A549 (cell line): Measurements from ENCODE around the gene APOL4. TPM values are rescaled to one million over a fixed set of nuclear protein-coding genes. Genes with fewer than 3 reads are reported as not detected.
"Not testable (repeated sequence)": the region's sequence is repeated elsewhere in the genome, so short reads cannot be mapped to it uniquely, and the experiment has no call there.

Source experiments
- ATAC-seq, 2 experiments: fragments of 200-7000 bp in 1 of 2; fragments of >200 bp in 1 of 2; cut with Nextera tagmentation in 1 of 2; cut with Tn5 transposase in 1 of 2; 3 replicates each; pipeline versions ENCODE4 v1.8.0 to v1.9.1; 2018 to 2020; ENCODE audit warnings: mild to moderate bottlenecking in 1 of 2, moderate library complexity in 1 of 2
- CTCF ChIA-PET: fragments of 300-600 bp; sonication (Branson Sonifier 250); formaldehyde crosslinking; extraction: SDS; loops from one replicate; lab custom pipeline; 2021; ENCODE audit warnings: antibody characterized with exemption, inconsistent platforms; lab: Yijun Ruan, JAX
- POLR2A ChIA-PET: fragments of 350-600 bp; formaldehyde crosslinking; extraction: SDS; loops from one replicate; lab custom pipeline; 2021; ENCODE audit warnings: antibody characterized with exemption, inconsistent platforms; lab: Yijun Ruan, JAX
- DNase-seq, 2 experiments: peaks; one replicate each; pipeline versions ENCODE4 v3.0.0 to v3.0.0-alpha.2; 2011 to 2016; ENCODE audit warnings: low read depth in 1 of 2, low spot score in 1 of 2
- FAIRE-seq: peaks from 2 replicates; lab custom pipeline; 2011; peaks lifted over from hg19 to GRCh38; lab: Jason Lieb, UNC
- H3K27ac ChIP-seq, 2 experiments: fragments of >200 bp; sonication (Bioruptor Twin); formaldehyde crosslinking; 3 replicates each; pipeline ENCODE4 v1.5.1; 2016 to 2017
- H3K4me1 ChIP-seq: fragments of >200 bp; sonication (Bioruptor Twin); formaldehyde crosslinking; 3 replicates; pipeline ENCODE4 v1.6.1; 2016
- H3K4me2 ChIP-seq: fragments of >200 bp; sonication (Bioruptor Twin); formaldehyde crosslinking; 3 replicates; pipeline ENCODE4 v1.6.1; 2016
- H3K4me3 ChIP-seq: fragments of >200 bp; sonication (Bioruptor Twin); formaldehyde crosslinking; 3 replicates; pipeline ENCODE4 v1.5.1; 2016
- H3K9me3 ChIP-seq: fragments of >200 bp; sonication (Bioruptor Twin); formaldehyde crosslinking; 3 replicates; pipeline ENCODE4 v1.6.1; 2016
- CBX2 ChIP-seq: fragments of 200-600 bp; sonication (generic); IDR thresholded peaks from 2 replicates; pipeline ENCODE4 v1.6.1; 2016; ENCODE audit warnings: low read depth, mild to moderate bottlenecking, borderline replicate concordance
- CBX8 ChIP-seq: fragments of 200-600 bp; sonication (generic); IDR thresholded peaks from 2 replicates; pipeline ENCODE4 v1.6.1; 2016
- CHD2 ChIP-seq: fragments of 150-350 bp; IDR thresholded peaks from 2 replicates; pipeline ENCODE4 v1.6.1; 2014; ENCODE audit warnings: low read length; ENCODE audit not compliant: partially characterized antibody
- EHMT2 ChIP-seq: fragments of 200-600 bp; sonication (generic); IDR thresholded peaks from 2 replicates; pipeline ENCODE4 v1.6.1; 2016; ENCODE audit warnings: antibody characterized with exemption, low read depth, mild to moderate bottlenecking, moderate library complexity
- EP300 ChIP-seq, 2 experiments: fragments of >200 bp; sonication (Bioruptor Twin); formaldehyde crosslinking; IDR thresholded peaks; 2 replicates in 1 of 2; 3 replicates in 1 of 2; pipeline ENCODE4 v1.6.1; 2016 to 2017
- ESRRA ChIP-seq: fragments of 150-350 bp; IDR thresholded peaks from 2 replicates; pipeline ENCODE4 v1.6.1; 2014; ENCODE audit warnings: mild to moderate bottlenecking, low read length, borderline replicate concordance
- FOXS1 ChIP-seq: fragments of 250-450 bp; sonication (Bioruptor Pico); IDR thresholded peaks from 2 replicates; pipeline ENCODE4 v1.5.0; 2020; ENCODE audit warnings: mild to moderate bottlenecking, moderate library complexity
- GATA3 ChIP-seq: IDR thresholded peaks from 2 replicates; pipeline ENCODE4 v1.6.1; 2012; ENCODE audit warnings: borderline replicate concordance
- HEYL ChIP-seq: fragments of 250-450 bp; sonication (Bioruptor Pico); IDR thresholded peaks from 2 replicates; pipeline ENCODE4 v1.8.0; 2021; ENCODE audit warnings: mild to moderate bottlenecking, moderate library complexity
- HOXA7 ChIP-seq: fragments of 250-450 bp; sonication (Bioruptor Pico); IDR thresholded peaks from 2 replicates; pipeline ENCODE4 v1.5.0; 2020; ENCODE audit warnings: mild to moderate bottlenecking, moderate library complexity
- HOXB5 ChIP-seq: fragments of 250-450 bp; sonication (Bioruptor Pico); IDR thresholded peaks from 2 replicates; pipeline ENCODE4 v1.5.0; 2020; ENCODE audit warnings: mild to moderate bottlenecking, moderate library complexity
- KDM1A ChIP-seq: fragments of 200-600 bp; sonication (generic); IDR thresholded peaks from 2 replicates; pipeline ENCODE4 v1.6.1; 2016; ENCODE audit warnings: low read depth, mild to moderate bottlenecking
- MAFK ChIP-seq: fragments of 450-650 bp; IDR thresholded peaks from 2 replicates; pipeline ENCODE4 v1.6.1; 2014; ENCODE audit not compliant: partially characterized antibody
- MYC ChIP-seq: IDR thresholded peaks from 2 replicates; pipeline ENCODE4 v1.6.1; 2012; ENCODE audit warnings: mild to moderate bottlenecking, inconsistent platforms, low read length, improper control_type of control experiment, borderline replicate concordance
- NPAS2 ChIP-seq: fragments of 250-450 bp; sonication (Bioruptor Pico); IDR thresholded peaks from 2 replicates; pipeline ENCODE4 v1.8.0; 2022; ENCODE audit warnings: mild to moderate bottlenecking, moderate library complexity, borderline replicate concordance
- NR3C1 ChIP-seq: fragments of >200 bp; sonication (Bioruptor Twin); formaldehyde crosslinking; IDR thresholded peaks from 3 replicates; pipeline ENCODE4 v1.6.1; 2017
- POLR2AphosphoS2 ChIP-seq: conservative IDR thresholded peaks from 2 replicates; pipeline ENCODE4 v1.6.1; 2012; ENCODE audit warnings: low read length, improper control_type of control experiment, inconsistent platforms
- RARB ChIP-seq: fragments of 250-450 bp; sonication (Bioruptor Pico); IDR thresholded peaks from 2 replicates; pipeline ENCODE4 v1.8.0; 2021; ENCODE audit warnings: mild to moderate bottlenecking, moderate library complexity
- RCOR1 ChIP-seq: fragments of 150-350 bp; IDR thresholded peaks from 2 replicates; pipeline ENCODE4 v1.6.1; 2014; ENCODE audit warnings: antibody characterized with exemption, low read length, low read depth
- RNF2 ChIP-seq: fragments of 200-600 bp; sonication (generic); IDR thresholded peaks from 2 replicates; pipeline ENCODE4 v1.6.1; 2016; ENCODE audit warnings: low read depth, mild to moderate bottlenecking, antibody characterized with exemption, moderate library complexity, borderline replicate concordance
- SMC3 ChIP-seq: fragments of >200 bp; sonication (Bioruptor Twin); formaldehyde crosslinking; IDR thresholded peaks from 3 replicates; pipeline ENCODE4 v1.6.1; 2018; ENCODE audit warnings: inconsistent platforms
- TP53 ChIP-seq: fragments of 250-450 bp; sonication (Bioruptor Pico); IDR thresholded peaks from 2 replicates; pipeline ENCODE4 v1.5.0; 2021; ENCODE audit warnings: mild to moderate bottlenecking, moderate library complexity
- ZNF302 ChIP-seq: fragments of 250-450 bp; sonication (Bioruptor Pico); IDR thresholded peaks from 2 replicates; pipeline ENCODE4 v1.9.0; 2021; ENCODE audit warnings: inconsistent platforms, mild to moderate bottlenecking, moderate library complexity
- WGBS: methylation state at CpG from one replicate; pipeline ENCODE4 v1.1.6; 2017; ENCODE audit errors: missing lambda C conversion rate; 5-methylcytosine and 5-hydroxymethylcytosine counted together
- polyA plus RNA-seq, 4 experiments: library from polyadenylated mRNA; depleted of rRNA in 3 of 4; stranded (reverse); fragments of >200 nt; fragmentation: RNase III in 1 of 4; extraction: RNeasy Plus Mini Kit Qiagen cat#74134 plus additional on column Dnase treatment in 1 of 4; gene quantifications; 2 replicates in 3 of 4; 3 replicates in 1 of 4; pipeline ENCODE4 v1.2.3, GENCODE V29; 2011 to 2017
- TF ChIP-seq, protein P1 (sequence below): fragments of 200-600 bp; sonication (generic); IDR thresholded peaks from 2 replicates; pipeline ENCODE4 v1.6.1; 2016; ENCODE audit warnings: antibody characterized with exemption, mild to moderate bottlenecking, moderate library complexity
- TF ChIP-seq, protein P2 (sequence below): IDR thresholded peaks from 2 replicates; pipeline ENCODE4 v1.6.1; 2012; ENCODE audit warnings: low read depth, borderline replicate concordance
- TF ChIP-seq, protein P3 (sequence below): fragments of >200 bp; sonication (Bioruptor Twin); formaldehyde crosslinking; IDR thresholded peaks from 2 replicates; pipeline ENCODE4 v1.6.1; 2016
- TF ChIP-seq, protein P4 (sequence below): fragments of 450-650 bp; IDR thresholded peaks from 2 replicates; pipeline ENCODE4 v1.6.1; 2014; ENCODE audit warnings: antibody characterized with exemption

Gene APOL4
- polyA plus RNA-seq, 2 of the 4 experiments (the other 2 are of a cell fraction) = not detected

DNA sequence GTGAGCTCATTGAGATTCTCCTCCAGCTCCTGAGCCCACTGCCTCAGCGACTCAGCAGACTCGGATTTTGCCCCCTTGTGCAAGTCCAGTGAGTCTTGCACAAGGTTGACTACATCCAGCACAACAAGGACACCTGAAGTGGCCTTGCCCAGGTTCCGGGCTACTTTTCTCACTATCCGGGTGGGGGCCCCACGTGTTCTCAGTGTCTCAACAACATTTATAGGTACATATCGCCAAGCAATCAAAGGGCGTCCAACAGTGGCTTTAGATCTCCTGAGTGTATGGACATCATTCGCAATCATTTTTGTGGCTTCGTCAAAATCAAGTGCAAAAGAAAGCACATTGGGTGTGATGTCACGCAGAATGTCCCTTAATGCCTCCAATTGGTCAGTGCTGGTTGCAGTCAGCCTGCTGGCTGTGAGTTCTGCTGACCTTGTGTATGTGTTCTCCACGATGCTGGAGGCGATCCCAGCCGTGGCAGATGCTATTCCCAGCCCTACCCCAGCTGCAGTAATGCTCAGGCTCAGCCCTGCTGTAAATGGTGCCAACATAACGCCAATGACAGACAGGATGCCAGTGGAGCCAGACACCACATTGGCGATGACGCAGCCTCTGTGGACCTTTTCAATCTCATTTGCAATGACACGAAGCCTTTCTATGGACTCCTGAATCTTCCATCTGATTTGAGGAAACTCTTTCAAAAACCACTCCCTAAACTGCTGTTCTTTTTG, 10.3 kb downstream of the APOL4 start:
- 57% methylated on average over 16 of the region's 17 CpGs for WGBS
- Histone ChIP-seq H3K4me3 (no peak overlapping the region), H3K4me2 (no peak overlapping the region), H3K27ac (no peak overlapping the region), H3K4me1 (no peaks in the 10 kb centered on the region), H3K9me3 (no peaks in the 10 kb centered on the region)
- FAIRE-seq = no peak
- TF ChIP-seq NPAS2 (CRISPR knock-in tag) (no peak), MAFK (no peak), HOXB5 (CRISPR knock-in tag) (no peak), NR3C1 (no peak), HOXA7 (no peak), ZNF302 (no peak), FOXS1 (CRISPR knock-in tag) (no peak), GATA3 (no peak), CHD2 (no peak), RARB (CRISPR knock-in tag) (no peak), CBX8 (no peak), CBX2 (no peak), RNF2 (no peak)
- TF ChIP-seq, protein P1, sequence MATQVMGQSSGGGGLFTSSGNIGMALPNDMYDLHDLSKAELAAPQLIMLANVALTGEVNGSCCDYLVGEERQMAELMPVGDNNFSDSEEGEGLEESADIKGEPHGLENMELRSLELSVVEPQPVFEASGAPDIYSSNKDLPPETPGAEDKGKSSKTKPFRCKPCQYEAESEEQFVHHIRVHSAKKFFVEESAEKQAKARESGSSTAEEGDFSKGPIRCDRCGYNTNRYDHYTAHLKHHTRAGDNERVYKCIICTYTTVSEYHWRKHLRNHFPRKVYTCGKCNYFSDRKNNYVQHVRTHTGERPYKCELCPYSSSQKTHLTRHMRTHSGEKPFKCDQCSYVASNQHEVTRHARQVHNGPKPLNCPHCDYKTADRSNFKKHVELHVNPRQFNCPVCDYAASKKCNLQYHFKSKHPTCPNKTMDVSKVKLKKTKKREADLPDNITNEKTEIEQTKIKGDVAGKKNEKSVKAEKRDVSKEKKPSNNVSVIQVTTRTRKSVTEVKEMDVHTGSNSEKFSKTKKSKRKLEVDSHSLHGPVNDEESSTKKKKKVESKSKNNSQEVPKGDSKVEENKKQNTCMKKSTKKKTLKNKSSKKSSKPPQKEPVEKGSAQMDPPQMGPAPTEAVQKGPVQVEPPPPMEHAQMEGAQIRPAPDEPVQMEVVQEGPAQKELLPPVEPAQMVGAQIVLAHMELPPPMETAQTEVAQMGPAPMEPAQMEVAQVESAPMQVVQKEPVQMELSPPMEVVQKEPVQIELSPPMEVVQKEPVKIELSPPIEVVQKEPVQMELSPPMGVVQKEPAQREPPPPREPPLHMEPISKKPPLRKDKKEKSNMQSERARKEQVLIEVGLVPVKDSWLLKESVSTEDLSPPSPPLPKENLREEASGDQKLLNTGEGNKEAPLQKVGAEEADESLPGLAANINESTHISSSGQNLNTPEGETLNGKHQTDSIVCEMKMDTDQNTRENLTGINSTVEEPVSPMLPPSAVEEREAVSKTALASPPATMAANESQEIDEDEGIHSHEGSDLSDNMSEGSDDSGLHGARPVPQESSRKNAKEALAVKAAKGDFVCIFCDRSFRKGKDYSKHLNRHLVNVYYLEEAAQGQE = no peak
- TF ChIP-seq, protein P2, sequence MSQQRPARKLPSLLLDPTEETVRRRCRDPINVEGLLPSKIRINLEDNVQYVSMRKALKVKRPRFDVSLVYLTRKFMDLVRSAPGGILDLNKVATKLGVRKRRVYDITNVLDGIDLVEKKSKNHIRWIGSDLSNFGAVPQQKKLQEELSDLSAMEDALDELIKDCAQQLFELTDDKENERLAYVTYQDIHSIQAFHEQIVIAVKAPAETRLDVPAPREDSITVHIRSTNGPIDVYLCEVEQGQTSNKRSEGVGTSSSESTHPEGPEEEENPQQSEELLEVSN = no peak
- ChIA-PET POLR2A (no interaction called here), CTCF (interaction anchor here (0.9 to 1.0 kb wide), 2 partner anchors 9 to 11 kb away, joined by 3 to 4 read pairs; no protein-coding TSS in a partner anchor)
- no peak for ATAC-seq
- DNase-seq = no peak

DNA sequence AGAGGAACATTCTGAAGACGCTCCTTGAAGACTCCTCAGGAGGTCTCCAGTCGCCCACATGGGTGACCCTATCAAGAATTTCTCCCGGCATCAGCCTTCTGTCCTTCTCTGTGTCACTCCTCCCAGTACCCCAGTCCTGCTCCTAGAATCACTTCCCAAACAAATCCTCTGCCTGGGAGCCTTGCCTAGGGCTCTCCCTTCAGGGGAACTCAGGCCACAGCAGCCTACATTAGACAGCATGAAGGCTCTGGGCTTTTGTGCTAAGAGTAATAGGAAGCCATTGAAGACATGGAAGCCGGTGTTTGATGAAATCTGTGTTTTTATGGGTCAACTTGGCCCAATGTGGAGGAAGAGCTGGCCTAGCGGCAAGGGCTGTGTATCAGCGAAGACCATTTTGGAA, 13.7 kb downstream of the APOL4 start:
- ATAC-seq = peak in 1 of 2 experiments; percentile 43; a peak in 2 of 6 replicates
- not testable (repeated sequence) for FAIRE-seq, DNase-seq

DNA sequence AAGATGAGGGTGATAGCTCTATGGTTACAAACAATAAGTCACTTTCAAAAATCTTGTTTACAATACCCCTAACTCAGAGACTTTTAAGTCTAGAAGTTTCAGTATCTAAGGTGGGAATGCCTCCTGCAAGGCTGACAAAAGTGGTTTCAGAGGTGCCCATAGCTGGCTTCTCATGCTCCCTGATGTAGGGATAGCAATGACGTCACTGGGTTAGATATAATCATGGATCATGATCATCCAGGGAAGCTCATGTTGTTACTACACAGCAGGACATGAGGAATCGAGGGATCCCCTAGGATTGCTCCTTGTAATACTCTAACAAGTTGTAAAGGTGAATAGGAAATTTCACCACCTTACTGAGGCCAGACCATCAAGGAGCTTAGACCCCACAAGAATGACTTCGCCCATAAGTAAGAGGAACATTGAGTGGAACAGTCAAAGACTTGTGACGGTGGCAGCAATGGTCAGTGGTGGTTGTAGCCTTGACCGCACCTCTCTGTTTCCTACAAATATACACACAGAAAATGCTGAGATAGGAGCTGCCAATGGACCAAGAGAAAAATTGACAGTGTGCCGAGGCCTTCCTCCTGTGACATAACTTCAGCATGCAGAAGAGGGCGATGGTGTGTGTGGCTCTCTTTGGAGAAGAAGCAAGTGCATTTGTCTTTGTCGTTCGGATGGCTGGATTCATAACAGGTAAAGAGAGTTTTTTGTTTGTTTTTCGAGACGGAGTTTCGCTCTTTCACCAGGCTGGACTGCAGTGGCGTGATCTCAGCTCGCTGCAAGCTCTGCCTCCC, 15.6 kb downstream of the APOL4 start:
- Histone ChIP-seq H3K4me1 (no peaks in the 10 kb centered on the region), H3K27ac (no peak overlapping the region), H3K4me2 (no peak overlapping the region), H3K9me3 (no peaks in the 10 kb centered on the region), H3K4me3 (no peak overlapping the region)
- DNase-seq = no peak
- no peak for ATAC-seq
- FAIRE-seq = no peak
- CTCF ChIA-PET = interaction anchor here (0.9 to 4.1 kb wide), 3 partner anchors 9 to 100 kb away, joined by 3 to 21 read pairs (median 4); no protein-coding TSS in a partner anchor
- POLR2A ChIA-PET = no interaction called here
- 67% methylated on average over 14 of the region's 14 CpGs for WGBS
- TF ChIP-seq GATA3 (no peak), RARB (CRISPR knock-in tag) (no peak), ZNF302 (no peak), EP300 (IDR thresholded peaks at IDR 0.05) (no peak), TP53 (CRISPR knock-in tag) (no peak), MAFK (no peak), MYC (no peak), RNF2 (no peak), HEYL (CRISPR knock-in tag) (no peak), POLR2AphosphoS2 (no peak), KDM1A (no peak), EHMT2 (no peak), HOXA7 (no peak), ESRRA (no peak), RCOR1 (no peak), SMC3 (no peak)
- TF ChIP-seq, protein P3, sequence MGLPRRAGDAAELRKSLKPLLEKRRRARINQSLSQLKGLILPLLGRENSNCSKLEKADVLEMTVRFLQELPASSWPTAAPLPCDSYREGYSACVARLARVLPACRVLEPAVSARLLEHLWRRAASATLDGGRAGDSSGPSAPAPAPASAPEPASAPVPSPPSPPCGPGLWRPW = no peak
- TF ChIP-seq, protein P4, sequence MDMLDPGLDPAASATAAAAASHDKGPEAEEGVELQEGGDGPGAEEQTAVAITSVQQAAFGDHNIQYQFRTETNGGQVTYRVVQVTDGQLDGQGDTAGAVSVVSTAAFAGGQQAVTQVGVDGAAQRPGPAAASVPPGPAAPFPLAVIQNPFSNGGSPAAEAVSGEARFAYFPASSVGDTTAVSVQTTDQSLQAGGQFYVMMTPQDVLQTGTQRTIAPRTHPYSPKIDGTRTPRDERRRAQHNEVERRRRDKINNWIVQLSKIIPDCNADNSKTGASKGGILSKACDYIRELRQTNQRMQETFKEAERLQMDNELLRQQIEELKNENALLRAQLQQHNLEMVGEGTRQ = no peak

More for the DNA sequence above, 13.7 kb downstream of the APOL4 start:
- H3K4me3 ChIP-seq, H3K9me3 ChIP-seq, POLR2A ChIA-PET, CTCF ChIA-PET, H3K4me1 ChIP-seq, H3K4me2 ChIP-seq, H3K27ac ChIP-seq: not testable (repeated sequence)
- WGBS = 69% methylated on average over 3 of the region's 6 CpGs
